Measurements from ENCODE around the gene COG8. TPM values are rescaled to one million over a fixed set of nuclear protein-coding genes. Genes with fewer than 3 reads are reported as not detected.

COG8 gene
- total and polyA plus RNA-seq, 2 of the 8 experiments (the other 6 are each of a cell fraction or from before 2014, with no cell fraction given): 49.1 to 55.6 TPM

- TF ChIP-seq CHD7 (IDR thresholded peaks at IDR 0.05; ENCODE audit: insufficient replicate concordance, low read length): no peak
- no peak for TF ChIP-seq RBBP5 (IDR thresholded peaks at IDR 0.05; ENCODE audit: borderline replicate concordance, low read depth, low read length)
- no peak for TF ChIP-seq CBX5 (IDR thresholded peaks at IDR 0.05; ENCODE audit: low read depth, low read length)
- no peak for TF ChIP-seq SP1 (IDR thresholded peaks at IDR 0.05; ENCODE audit: low read depth, low read length)
- no peak for TF ChIP-seq ZNF274 (IDR thresholded peaks at IDR 0.05; ENCODE audit: borderline replicate concordance, extremely low read depth, low read length)
- no peak for TF ChIP-seq POLR2AphosphoS5 (IDR thresholded peaks at IDR 0.05; ENCODE audit: low read depth, low read length)
- no peak for TF ChIP-seq SIRT6 (IDR thresholded peaks at IDR 0.05; ENCODE audit: low read length)
- no peak for TF ChIP-seq CREB1 (IDR thresholded peaks at IDR 0.05)
Measured at GRCh38 chr16:69345923-69346322, 6.6 kb upstream of the COG8 start (continued).
